GM21786 (cell line): ENCODE measurements around the gene DOCK9.

Source experiments
- ATAC-seq: cut with Tn5 transposase; IDR thresholded peaks from one replicate; pipeline ENCODE4 v1.9.1; 2021; ENCODE audit not compliant: unreplicated experiment

Gene DOCK9

GRCh38 chr13:98997738-98998641 lies 20.1 kb upstream of the DOCK9 start:
- no peak for ATAC-seq

DNA sequence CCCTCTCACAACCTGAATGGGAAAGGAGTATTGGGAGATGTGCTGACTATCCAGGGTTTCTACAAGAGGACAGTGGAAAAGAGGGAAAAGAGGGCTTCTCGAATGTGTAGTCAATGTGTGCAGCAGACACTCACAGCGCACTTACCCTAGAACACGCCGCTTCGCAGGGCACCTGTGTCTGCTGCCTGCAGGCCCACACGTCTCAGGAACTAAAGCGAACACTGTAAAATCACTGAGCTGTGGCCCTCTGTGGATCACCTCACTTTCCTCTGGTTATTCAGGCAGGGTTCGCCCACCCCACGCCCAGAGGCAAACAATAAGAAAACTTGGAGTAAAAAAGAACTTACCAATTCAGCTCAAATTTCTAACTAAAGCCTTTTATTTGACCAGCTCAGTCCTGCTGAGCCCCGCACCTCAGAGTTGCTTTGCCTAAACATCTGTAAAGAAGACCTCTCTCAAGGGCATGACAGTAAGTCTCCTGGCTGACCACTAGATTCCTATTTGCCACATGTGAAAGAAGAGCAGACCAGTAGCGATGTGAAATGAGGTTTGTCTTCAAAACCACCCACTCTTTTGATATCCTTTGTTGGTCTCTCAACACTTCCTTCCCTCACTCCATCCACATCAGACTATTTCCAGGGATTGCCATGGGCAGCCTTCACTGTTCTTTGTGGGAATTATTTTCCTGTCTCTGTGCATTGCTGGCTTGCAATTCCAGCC lies 19.3 kb upstream of the DOCK9 start:
- no peak for ATAC-seq

GRCh38 chr13:98996046-98996445 lies 18.2 kb upstream of the DOCK9 start:
- ATAC-seq: no peak

DNA sequence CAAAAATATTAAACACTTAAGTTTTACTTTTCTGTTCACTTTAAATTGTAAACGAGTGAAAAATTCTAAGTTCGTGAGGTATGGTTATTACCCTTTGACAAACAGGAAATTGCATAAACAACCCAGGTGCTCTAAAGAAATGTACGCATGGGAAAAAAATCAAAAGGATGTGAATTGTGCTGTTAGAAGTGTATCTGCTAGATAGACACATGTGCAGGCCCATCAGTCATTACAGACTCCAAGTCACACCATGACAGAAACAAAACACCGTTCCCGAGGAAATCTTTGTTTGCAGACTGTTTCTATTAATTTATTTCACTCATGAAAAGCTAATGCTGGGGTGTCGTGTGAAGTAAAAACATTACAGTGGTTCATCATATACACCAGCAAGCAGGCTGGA lies 17.0 kb upstream of the DOCK9 start:
- no peak for ATAC-seq

- ATAC-seq: no peak
Observed at GRCh38 chr13:98994080-98994479, 16.2 kb upstream of the DOCK9 start.

DNA sequence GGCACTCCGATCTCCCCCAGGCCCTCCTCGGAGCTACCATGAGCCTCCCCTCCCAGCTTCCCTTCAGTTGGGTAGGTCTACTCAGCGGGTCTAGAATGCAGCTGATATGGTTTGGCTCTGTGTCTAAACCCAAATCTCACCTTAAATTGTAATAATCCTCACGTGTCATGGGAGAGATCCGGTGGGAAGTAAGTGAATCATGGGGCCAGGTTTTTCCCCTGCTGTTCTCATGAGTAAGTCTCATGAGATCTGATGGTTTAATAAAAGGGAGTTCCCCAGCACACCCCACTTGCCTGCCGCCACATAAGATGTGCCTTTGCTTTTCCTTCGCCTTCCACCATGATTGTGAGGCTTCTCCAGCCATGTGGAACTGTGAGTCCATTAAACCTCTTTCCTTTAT lies 14.5 kb upstream of the DOCK9 start:
- no peak for ATAC-seq

DNA sequence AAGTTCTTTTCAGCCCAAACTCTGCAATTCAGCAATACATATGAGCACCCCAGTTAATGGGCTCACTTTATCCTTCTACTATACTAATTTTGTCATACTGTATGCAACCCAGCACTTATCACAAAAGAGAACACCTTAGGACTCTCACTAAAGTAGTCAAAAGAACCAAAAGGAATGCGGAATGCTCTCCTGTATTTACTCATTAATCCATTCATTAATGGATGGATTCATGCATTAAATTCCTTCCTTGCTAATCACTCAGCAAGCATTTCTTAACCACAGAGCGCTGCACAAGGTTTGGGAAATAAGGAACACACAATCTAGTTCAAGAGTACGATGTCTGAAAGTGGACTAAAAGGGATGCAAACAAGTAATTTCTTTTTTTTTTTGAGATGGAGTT lies 12.8 kb upstream of the DOCK9 start:
- ATAC-seq: no peak

DNA sequence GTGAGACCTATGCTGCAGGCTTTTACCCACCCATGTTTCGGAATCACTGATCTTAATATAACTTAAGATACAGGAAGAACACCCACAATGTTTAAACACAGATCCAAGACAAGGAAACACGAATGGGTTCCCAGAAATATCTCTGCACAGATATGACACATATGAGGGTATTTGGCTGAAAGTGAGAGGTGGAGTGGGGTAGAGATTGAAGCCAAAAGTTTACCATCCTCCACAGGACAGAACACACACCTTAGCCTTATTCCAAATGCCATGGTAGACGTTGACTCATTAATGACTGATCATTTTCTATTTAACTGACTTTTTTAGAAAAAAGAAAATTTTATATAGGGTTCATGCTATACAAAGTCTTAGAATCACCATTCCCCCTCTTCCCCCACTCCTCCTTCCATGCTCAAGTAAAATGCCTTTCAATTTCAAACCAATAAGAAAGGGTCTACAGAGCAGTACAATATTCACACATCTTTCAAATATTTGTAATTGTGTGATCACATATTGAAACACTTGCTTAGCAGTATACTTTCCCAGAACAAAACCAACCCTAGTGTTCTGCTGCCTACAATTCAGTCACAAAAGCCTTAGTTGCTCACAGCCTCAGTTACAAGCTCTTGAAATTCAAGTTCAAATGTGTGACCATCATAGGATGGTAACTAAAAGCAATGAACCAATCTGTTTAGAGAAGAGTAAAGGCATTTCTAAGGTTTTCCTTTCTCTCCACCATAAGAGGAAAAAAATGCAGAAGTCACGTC lies 11.8 kb upstream of the DOCK9 start:
- ATAC-seq: no peak

GRCh38 chr13:98988780-98989179 lies 10.9 kb upstream of the DOCK9 start:
- no peak for ATAC-seq

GRCh38 chr13:98988277-98988676 lies 10.4 kb upstream of the DOCK9 start:
- no peak for ATAC-seq

DNA sequence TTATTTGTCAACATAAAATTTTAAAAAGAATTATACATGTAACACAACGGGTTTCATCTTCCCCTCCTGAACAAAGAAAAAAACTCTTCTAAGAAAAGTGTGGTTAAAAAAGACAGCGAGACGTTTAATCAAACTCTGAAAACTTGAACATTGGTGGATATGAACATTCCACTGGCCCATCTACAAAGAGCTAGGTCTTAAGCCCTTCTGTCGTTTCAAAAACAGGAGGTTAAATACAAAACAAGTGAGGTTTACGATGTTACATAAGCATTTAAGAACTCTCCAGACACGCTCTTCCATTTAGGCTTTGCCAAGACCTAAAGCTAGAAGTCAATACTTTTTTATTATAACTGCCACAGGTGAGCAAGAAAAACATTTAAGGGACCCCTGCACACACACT lies 9.4 kb upstream of the DOCK9 start:
- ATAC-seq: no peak

- ATAC-seq: no peak
Observed at GRCh38 chr13:98986226-98986846, 8.5 kb upstream of the DOCK9 start.

GRCh38 chr13:98985591-98985990 lies 7.7 kb upstream of the DOCK9 start:
- ATAC-seq: no peak

DNA sequence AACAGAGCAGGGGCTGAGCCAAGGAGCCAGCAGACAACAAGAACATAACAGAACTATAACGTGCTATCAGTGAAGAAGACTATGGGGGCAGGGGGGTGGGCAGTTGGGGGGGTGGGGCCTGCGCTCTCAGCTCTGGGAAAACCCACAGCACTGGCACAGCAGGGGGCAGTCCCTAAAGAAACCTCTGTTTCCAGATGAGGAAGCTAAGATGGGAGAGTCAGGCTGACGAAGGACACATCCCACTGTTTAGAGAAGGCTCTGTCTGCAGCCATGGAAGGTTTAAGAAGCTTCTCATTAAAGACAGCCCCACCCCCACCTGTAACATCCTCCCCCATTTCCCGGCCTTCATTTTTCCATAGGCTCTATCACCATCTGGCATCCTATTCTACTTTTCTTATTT lies 7.1 kb upstream of the DOCK9 start:
- ATAC-seq: no peak

- ATAC-seq: no peak
Observed at GRCh38 chr13:98984118-98984517, 6.3 kb upstream of the DOCK9 start.

DNA sequence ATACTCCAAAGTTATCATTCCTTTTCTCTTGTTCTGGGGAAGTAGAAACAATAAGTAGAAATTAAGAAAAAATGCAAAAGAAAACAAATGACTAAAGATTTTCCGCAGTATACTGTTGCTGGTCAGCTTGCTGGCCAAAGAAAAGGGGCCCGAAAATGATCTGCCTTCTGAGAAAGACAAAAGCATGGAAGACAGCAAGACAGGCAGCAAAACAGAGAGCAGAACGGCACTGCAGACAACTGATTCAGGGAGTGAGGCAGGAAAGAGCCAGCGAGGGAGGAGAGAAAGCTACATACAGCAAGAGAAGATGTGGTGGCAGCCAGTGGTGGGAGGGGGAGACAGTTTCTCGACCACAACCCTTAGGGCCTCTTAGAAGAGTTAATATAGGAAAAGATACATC lies 5.3 kb upstream of the DOCK9 start:
- no peak for ATAC-seq

GRCh38 chr13:98981369-98982080 lies 3.7 kb upstream of the DOCK9 start:
- ATAC-seq: no peak

DNA sequence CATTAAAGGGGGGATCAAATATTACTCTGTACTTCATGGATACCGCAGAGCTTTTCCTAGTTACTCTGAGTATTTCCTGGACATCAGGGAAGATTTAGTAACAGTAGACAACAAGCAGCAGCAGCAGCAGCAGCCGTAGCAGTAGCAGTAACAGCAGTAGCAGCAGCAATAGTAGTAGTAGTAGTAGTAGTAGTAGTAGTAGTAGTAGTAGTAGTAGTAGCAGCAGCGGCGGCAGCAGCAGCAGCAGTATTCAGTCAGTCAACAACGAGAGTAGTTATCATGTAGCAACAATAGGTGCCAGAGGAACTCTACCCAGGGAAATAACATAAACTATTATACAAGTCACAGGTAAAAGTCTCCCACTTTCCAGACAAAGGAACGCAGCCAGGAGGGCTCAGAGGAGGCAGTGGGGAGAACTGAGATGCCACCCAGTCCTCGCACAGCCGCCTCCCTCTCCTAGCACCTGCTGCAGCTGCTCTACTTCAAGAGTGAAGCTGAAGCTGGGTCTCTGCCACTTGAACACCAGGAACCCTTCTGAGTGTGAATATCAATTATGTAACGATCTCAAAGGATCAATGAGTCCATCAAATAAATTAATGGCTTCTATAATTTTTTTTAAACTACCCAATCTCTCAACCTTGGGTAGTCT lies 1.3 kb upstream of the DOCK9 start:
- ATAC-seq: no peak

DNA sequence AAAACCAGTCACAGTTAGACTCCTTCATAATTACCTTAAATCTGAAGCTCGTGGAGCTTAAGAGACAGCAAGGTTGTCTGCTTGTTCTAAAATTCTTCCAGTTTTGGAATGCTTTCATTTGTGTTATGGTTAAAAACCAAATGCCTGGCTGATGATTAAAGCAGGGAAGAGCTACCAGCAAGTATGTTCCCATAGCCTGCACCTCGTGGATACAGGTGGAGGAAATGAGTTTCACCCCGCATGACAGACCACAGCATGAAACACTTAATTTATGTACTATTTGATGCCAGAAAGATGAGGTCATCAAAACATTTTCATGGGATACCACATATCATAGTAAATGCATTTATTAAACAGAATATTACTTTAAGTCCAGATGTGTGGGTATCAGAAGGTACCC lies 416 bp upstream of the DOCK9 start:
- ATAC-seq: no peak

DNA sequence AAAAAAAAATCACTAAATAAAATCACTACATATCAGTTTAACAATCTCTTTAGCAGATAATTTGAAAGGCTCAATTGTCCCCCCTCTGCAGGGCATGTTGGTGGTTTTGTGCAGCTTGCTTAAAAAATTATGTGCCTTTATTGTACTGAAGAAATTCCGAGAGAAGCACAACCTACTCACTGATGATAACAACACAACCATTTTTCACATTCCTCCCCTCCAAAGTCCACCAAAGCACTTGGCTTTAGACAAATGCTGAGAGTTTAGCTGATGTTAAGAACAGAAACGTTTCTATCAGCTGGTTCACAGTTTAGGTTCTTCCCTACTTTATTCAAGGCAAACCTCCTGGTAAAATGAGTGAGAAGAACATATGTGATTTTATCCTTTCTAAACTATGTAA lies 923 bp downstream of the DOCK9 start:
- ATAC-seq: no peak
